ENCODE data around the gene CCDC92B.
"Not testable (repeated sequence)": the region's sequence is repeated elsewhere in the genome, so short reads cannot be mapped to it uniquely, and the experiment has no call there.

GRCh38 chr17:2781598-2781997, 32.1 kb upstream of the CCDC92B start:
- not testable (repeated sequence) for TF ChIP-seq ZNF23 (CRISPR knock-in tag; IDR thresholded peaks at IDR 0.05); ILF3 (IDR thresholded peaks at IDR 0.05; ENCODE audit: borderline replicate concordance); TARDBP (IDR thresholded peaks at IDR 0.05); SIX5 (IDR thresholded peaks at IDR 0.05; ENCODE audit: borderline replicate concordance in 1 of 2, insufficient read depth in 1 of 2, low read depth in 1 of 2, low read length in 2 of 2); POLR2AphosphoS5 (IDR thresholded peaks at IDR 0.05; ENCODE audit: control insufficient read depth, insufficient read depth, low read depth, low read length); JUNB (CRISPR knock-in tag; conservative IDR thresholded peaks at IDR 0.05); CTCF (IDR thresholded peaks at IDR 0.05 in 2 of 3, conservative IDR thresholded peaks at IDR 0.05 in 1 of 3; ENCODE audit: insufficient read depth in 2 of 3, low read depth in 1 of 3, low read length in 3 of 3); TAF1 (IDR thresholded peaks at IDR 0.05; ENCODE audit: control insufficient read depth, extremely low read depth, insufficient read depth, low read length, severe bottlenecking)
- TF ChIP-seq, protein P1, sequence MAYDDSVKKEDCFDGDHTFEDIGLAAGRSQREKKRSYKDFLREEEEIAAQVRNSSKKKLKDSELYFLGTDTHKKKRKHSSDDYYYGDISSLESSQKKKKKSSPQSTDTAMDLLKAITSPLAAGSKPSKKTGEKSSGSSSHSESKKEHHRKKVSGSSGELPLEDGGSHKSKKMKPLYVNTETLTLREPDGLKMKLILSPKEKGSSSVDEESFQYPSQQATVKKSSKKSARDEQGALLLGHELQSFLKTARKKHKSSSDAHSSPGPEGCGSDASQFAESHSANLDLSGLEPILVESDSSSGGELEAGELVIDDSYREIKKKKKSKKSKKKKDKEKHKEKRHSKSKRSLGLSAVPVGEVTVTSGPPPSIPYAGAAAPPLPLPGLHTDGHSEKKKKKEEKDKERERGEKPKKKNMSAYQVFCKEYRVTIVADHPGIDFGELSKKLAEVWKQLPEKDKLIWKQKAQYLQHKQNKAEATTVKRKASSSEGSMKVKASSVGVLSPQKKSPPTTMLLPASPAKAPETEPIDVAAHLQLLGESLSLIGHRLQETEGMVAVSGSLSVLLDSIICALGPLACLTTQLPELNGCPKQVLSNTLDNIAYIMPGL (CRISPR knock-in tag; IDR thresholded peaks at IDR 0.05) = not testable (repeated sequence)
